H1 (cell line): ENCODE data around the gene LCA5L. TPM values are rescaled to one million over a fixed set of nuclear protein-coding genes. Genes with fewer than 3 reads are reported as not detected.

ENCODE experiments used
- BACH1 ChIP-seq: IDR thresholded peaks from 2 replicates; pipeline ENCODE4 v1.6.1; 2012; ENCODE audit warnings: low read length, improper control_type of control experiment
- CREB1 ChIP-seq: IDR thresholded peaks from 2 replicates; pipeline ENCODE4 v1.6.1; 2012; ENCODE audit warnings: inconsistent platforms
- HDAC6 ChIP-seq: IDR thresholded peaks from one replicate; pipeline ENCODE4 v1.7.1; 2012; ENCODE audit warnings: low read depth, mild to moderate bottlenecking, inconsistent platforms, low read length, moderate library complexity
- JUND ChIP-seq: IDR thresholded peaks from 2 replicates; pipeline ENCODE4 v1.6.1; 2011; ENCODE audit warnings: mild to moderate bottlenecking, improper control_type of control experiment, low read length
- KDM1A ChIP-seq: fragments of 200-600, 300-600 bp; sonication (generic); IDR thresholded peaks from 2 replicates; pipeline ENCODE4 v1.7.1; 2016; ENCODE audit warnings: mild to moderate bottlenecking, low read length, borderline replicate concordance
- NRF1 ChIP-seq: IDR thresholded peaks from 2 replicates; pipeline ENCODE4 v1.6.1; 2011; ENCODE audit warnings: mild to moderate bottlenecking, low read depth, low read length, improper control_type of control experiment
- POLR2AphosphoS5 ChIP-seq: IDR thresholded peaks from 2 replicates; pipeline ENCODE4 v1.6.1; 2011; ENCODE audit warnings: low read depth, low read length
- RAD21 ChIP-seq, 2 experiments: IDR thresholded peaks in 1 of 2; conservative IDR thresholded peaks in 1 of 2; 2 replicates each; pipeline ENCODE4 v1.6.1; 2011; ENCODE audit warnings: low read depth in 2 of 2, low read length in 2 of 2, improper control_type of control experiment in 1 of 2, inconsistent platforms in 1 of 2, mild to moderate bottlenecking in 1 of 2, moderate library complexity in 1 of 2
- RBBP5 ChIP-seq: IDR thresholded peaks from 2 replicates; pipeline ENCODE4 v1.7.1; 2012; ENCODE audit warnings: low read depth, mild to moderate bottlenecking, inconsistent platforms, low read length, moderate library complexity, borderline replicate concordance
- RFX5 ChIP-seq: IDR thresholded peaks from 2 replicates; pipeline ENCODE4 v1.6.1; 2011; ENCODE audit warnings: low read depth, low read length, improper control_type of control experiment, borderline replicate concordance
- RNF2 ChIP-seq: fragments of 200-900, 300-1000 bp; sonication (generic); IDR thresholded peaks from 2 replicates; pipeline ENCODE4 v1.7.1; 2016; ENCODE audit warnings: borderline replicate concordance, low read depth, mild to moderate bottlenecking, antibody characterized with exemption, low read length; ENCODE audit not compliant: poor library complexity, severe bottlenecking; ENCODE audit errors: missing control alignments
- SAP30 ChIP-seq: fragments of 300-600 bp; sonication (generic); IDR thresholded peaks from 2 replicates; pipeline ENCODE4 v1.7.1; 2012; ENCODE audit warnings: low read length, moderate library complexity, mild to moderate bottlenecking, inconsistent platforms; ENCODE audit not compliant: insufficient read depth, insufficient replicate concordance
- SP4 ChIP-seq: IDR thresholded peaks from 2 replicates; pipeline ENCODE4 v1.6.1; 2012; ENCODE audit warnings: low read length, inconsistent platforms
- TBP ChIP-seq: IDR thresholded peaks from 2 replicates; pipeline ENCODE4 v1.6.1; 2011; ENCODE audit warnings: low read depth, low read length, improper control_type of control experiment
- YY1 ChIP-seq: IDR thresholded peaks from 2 replicates; pipeline ENCODE4 v1.6.1; 2011; ENCODE audit warnings: low read depth, mild to moderate bottlenecking, low read length
- ZNF274 ChIP-seq: IDR thresholded peaks from 2 replicates; pipeline ENCODE4 v1.7.0; 2012; ENCODE audit warnings: low read length, borderline replicate concordance; ENCODE audit errors: extremely low read depth
- polyA plus RNA-seq, 7 experiments: library from polyadenylated mRNA; depleted of rRNA in 3 of 7; stranded (reverse) in 5 of 7; unstranded in 2 of 7; fragments of >200 nt in 5 of 7; fragments of 200-250 nt in 2 of 7; gene quantifications; 1 replicate in 5 of 7; 2 replicates in 1 of 7; 4 replicates in 1 of 7; pipeline versions ENCODE4 v1.2.1 to v1.2.3, GENCODE V29; 2011 to 2013; ENCODE audit warnings: missing spikeins in 2 of 7, mixed read lengths in 2 of 7
- total RNA-seq: library from RNA; stranded (reverse); fragmentation: NEBNext Ultra II Directional; extraction: Animal tissue kit (Norgen Biotek cat#: 25700); gene quantifications from 2 replicates; pipeline ENCODE4 v1.2.1, GENCODE V29; 2021
- TF ChIP-seq, protein P1 (sequence below): IDR thresholded peaks from 2 replicates; pipeline ENCODE4 v1.6.1; 2012; ENCODE audit warnings: inconsistent platforms
- TF ChIP-seq, protein P2 (sequence below): IDR thresholded peaks from 2 replicates; pipeline ENCODE4 v1.6.1; 2012; ENCODE audit warnings: low read length, inconsistent platforms
- TF ChIP-seq, protein P3 (sequence below): IDR thresholded peaks from 2 replicates; pipeline ENCODE4 v1.6.1; 2011; ENCODE audit warnings: low read length, improper control_type of control experiment

Gene LCA5L
- total and polyA plus RNA-seq, 2 of the 8 experiments (the other 6 are each of a cell fraction or from before 2014, with no cell fraction given), result 0.11 to 0.84 TPM

DNA sequence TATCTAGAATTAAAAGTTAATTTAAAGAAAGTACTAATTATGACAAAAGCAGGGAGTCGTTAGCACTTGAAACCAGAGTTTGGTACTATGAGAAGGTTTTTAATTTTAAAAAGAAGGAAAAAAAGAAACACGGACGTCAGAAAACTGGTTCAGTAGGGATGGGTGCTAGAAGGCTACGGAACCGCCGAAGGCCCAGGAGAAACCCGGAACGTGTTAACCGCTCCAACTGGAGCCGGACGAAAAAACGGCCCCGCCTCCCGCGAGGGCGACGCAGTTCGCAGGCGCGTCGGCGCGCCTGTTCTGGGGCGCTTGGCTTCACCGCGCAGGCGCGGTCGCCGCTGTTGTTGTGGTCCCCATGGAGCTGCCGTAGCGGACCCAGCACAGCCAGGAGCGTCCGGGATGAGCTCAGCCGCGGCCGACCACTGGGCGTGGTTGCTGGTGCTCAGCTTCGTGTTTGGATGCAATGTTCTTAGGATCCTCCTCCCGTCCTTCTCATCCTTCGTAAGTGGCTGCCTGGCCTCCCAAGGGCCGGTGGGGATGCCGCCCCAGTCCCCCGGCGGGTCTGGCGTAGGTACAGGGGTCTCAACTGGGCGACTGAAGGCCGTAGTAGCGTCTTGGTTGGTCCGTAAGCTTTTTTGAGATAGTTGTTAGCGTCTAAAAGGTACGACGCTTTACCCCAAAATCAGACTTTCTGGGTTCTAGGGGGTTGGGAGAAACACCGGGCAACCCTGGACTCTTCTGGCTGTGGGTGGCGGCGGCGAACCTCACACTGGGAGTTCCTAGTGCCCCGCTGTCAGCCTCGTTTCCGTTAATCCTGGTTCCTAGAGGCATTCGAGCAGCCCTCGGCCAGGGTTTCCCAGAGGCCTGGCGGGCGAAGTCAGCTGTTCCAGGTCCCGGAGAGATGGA, 65.3 kb downstream of the LCA5L start (continued):
- TF ChIP-seq BACH1, result no peak
- TF ChIP-seq RAD21 (IDR thresholded peaks at IDR 0.05 in 1 of 2, conservative IDR thresholded peaks at IDR 0.05 in 1 of 2; ENCODE audit: low read depth in 2 of 2, low read length in 2 of 2), result no peak
- no peak for TF ChIP-seq SAP30
- TF ChIP-seq ZNF274, result no peak
- TF ChIP-seq, protein P1, sequence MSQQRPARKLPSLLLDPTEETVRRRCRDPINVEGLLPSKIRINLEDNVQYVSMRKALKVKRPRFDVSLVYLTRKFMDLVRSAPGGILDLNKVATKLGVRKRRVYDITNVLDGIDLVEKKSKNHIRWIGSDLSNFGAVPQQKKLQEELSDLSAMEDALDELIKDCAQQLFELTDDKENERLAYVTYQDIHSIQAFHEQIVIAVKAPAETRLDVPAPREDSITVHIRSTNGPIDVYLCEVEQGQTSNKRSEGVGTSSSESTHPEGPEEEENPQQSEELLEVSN, result no peak; the same call in 1 of the 2 replicates
- no peak for TF ChIP-seq YY1
- no peak for TF ChIP-seq RFX5
- TF ChIP-seq, protein P2, sequence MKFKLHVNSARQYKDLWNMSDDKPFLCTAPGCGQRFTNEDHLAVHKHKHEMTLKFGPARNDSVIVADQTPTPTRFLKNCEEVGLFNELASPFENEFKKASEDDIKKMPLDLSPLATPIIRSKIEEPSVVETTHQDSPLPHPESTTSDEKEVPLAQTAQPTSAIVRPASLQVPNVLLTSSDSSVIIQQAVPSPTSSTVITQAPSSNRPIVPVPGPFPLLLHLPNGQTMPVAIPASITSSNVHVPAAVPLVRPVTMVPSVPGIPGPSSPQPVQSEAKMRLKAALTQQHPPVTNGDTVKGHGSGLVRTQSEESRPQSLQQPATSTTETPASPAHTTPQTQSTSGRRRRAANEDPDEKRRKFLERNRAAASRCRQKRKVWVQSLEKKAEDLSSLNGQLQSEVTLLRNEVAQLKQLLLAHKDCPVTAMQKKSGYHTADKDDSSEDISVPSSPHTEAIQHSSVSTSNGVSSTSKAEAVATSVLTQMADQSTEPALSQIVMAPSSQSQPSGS, result no peak
- TF ChIP-seq RBBP5, result peak; percentile 87; the same call in 1 of the 2 replicates
- TF ChIP-seq POLR2AphosphoS5, result peak; percentile 57; the same call in 1 of the 2 replicates
- TF ChIP-seq, protein P3, sequence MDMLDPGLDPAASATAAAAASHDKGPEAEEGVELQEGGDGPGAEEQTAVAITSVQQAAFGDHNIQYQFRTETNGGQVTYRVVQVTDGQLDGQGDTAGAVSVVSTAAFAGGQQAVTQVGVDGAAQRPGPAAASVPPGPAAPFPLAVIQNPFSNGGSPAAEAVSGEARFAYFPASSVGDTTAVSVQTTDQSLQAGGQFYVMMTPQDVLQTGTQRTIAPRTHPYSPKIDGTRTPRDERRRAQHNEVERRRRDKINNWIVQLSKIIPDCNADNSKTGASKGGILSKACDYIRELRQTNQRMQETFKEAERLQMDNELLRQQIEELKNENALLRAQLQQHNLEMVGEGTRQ, result no peak
- 0 out of 2 replicates have a peak, but pooled peaks have one; percentile 33 for TF ChIP-seq JUND
- TF ChIP-seq RNF2, result no peak
- no peak for TF ChIP-seq SP4
- 0 out of 2 replicates have a peak, but pooled peaks have one; percentile 11 for TF ChIP-seq KDM1A
- TF ChIP-seq TBP, result peak; percentile 60; the same call in 1 of the 2 replicates
- no peak for TF ChIP-seq HDAC6
- peak; percentile 62 for TF ChIP-seq NRF1
- TF ChIP-seq CREB1, result peak; percentile 88
- TF ChIP-seq, all 59 proteins: peak for 15
